Right lung (tissue), 5 donors: ENCODE results near the gene CLCN1. TPM values are rescaled to one million over a fixed set of nuclear protein-coding genes. Genes with fewer than 3 reads are reported as not detected.

Experiments used
- DNase-seq, 2 donors: peaks; one replicate each; pipeline ENCODE4 v3.0.0-alpha.2; 2013
- polyA plus RNA-seq, 5 donors: library from polyadenylated mRNA; unstranded; fragments of 120-200 nt; gene quantifications; one replicate each; pipeline versions ENCODE4 v1.2.1 to v1.2.3, GENCODE V29; 2013; ENCODE audit warnings: inconsistent platforms in 1 of 5, low replicate concordance in 1 of 5; ENCODE audit not compliant: insufficient read length in 5 of 5, insufficient read depth in 1 of 5

Gene CLCN1
- polyA plus RNA-seq, 5 donors: 0.09 TPM; not detected in 4

- DNase-seq: no peak
These were observed 23.0 kb upstream of the CLCN1 start for GRCh38 chr7:143292876-143293275.

GRCh38 chr7:143295870-143296269, 20.0 kb upstream of the CLCN1 start:
- DNase-seq: no peak

DNA sequence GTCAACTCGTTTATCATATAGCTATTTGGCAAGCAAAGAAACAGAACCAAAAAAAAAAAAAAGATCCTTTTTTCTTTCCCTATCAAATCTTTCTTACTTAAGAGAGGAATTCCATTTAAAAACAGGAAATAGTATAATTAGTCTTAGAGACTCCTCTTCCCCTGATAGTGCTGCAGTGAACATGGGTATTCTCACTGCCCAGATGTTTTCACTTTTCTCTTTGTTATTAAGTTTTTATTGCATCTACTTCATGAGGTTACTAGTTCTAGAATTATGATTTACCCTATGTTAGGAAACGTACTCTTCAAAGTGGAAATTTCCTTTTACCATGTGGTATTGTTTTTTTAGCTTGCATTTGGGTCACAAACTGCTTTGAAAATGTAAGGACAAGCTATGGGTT, 19.2 kb upstream of the CLCN1 start:
- no peak for DNase-seq

DNA sequence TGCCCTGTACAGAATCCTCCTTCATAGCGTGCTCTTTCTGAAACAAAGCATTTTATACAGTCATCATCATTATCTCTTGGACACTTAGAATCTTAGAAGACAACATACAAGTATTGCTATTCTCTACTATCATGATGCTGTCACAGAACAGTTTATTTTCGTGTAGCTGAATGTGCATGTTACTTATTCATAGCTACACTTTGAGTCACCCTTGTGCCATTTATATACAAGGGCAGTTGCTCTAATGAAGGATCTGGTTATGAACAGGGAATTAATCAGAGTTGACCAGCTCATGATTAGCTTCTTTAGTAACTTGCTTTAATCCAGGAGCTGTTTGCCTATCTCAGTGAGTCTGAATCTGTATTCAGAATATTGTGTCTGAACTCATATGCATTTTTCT, 16.6 kb upstream of the CLCN1 start:
- DNase-seq: no peak

DNA sequence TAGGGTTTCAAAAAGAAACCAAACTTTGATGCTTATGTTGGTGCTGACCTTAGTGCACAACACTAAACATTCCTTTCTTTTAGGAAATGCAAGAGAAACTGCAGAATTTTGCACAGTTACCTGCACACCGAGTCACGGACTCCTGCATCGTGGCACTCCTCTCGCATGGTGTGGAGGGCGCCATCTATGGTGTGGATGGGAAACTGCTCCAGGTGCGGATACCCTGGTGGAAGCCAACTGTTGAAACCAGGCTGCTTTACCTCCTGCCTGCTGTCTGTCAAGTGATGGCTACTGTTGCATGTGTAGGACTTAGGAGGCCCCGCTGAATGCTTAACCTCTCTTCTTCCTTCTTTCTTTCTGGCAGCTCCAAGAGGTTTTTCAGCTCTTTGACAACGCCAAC, 16.1 kb upstream of the CLCN1 start:
- DNase-seq: no peak

DNA sequence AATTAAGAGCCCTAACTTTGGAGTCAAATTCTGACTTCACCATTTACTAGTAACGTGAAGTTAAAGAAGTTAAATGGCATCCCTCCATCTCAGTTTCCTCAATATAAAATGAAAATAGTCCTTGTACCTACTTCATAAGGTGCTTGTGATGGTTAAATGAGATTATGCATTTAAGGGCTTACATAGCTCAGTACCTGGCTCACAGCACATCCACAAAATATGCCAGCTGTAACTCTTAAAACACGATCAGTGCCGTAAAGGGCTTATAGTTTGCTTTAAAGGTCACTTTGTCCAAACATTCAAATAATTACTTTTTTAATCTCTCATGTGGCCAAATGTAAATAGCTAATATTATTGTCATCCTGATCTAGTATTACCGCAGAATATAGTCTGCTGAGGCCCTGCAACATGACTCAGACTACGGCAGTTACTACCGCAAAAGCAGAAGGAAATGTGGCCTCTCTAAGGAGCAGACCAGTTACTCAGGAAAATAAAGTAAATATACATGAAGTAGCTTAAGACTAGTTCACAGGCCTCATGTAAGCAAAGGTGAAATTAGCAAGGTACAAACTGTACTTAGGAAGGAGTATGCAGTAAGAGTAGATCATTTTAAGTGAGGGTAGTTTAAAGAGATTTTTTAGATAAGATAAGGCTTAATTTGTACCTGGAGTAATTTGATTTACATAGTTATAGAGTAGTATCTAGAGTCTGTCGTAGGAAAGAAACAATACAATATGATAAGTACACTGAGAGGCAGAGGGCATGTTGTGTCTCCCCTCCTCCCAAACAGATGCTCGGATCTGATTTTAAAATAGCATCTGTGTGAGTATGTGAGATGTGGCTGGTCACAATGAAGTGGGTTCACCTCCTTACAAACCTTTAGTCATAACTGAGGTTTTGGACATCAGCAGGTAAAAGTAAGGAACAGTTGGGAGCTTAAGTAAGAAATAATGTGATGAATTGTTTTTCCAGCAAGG, 14.7 kb upstream of the CLCN1 start:
- DNase-seq: no peak

DNA sequence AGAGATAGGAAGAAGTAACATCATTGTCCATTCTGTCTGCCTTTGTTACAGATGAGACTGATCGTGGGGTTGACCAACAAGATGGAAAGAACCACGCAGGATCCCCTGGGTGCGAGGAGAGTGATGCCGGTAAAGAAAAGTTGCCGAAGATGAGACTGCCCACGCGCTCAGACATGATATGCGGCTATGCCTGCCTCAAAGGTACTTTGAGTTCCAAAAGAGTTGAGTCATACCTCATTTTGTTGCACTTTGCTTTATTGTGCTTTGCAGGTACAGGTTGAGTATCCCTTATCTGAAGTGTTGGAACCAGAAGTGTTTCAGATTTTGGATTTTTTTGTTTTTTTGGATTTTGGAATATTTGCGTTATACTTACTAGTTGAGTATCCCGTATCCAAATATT, 12.2 kb upstream of the CLCN1 start:
- DNase-seq: no peak

DNA sequence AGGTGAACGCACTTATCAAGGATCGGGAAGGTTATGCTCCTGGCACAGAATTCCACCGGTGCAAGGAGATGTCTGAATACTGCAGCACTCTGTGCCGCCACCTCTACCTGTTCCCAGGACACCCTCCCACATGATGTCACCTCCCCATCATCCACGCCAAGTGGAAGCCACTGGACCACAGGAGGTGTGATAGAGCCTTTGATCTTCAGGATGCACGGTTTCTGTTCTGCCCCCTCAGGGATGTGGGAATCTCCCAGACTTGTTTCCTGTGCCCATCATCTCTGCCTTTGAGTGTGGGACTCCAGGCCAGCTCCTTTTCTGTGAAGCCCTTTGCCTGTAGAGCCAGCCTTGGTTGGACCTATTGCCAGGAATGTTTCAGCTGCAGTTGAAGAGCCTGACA, 11.0 kb upstream of the CLCN1 start:
- no peak for DNase-seq

DNA sequence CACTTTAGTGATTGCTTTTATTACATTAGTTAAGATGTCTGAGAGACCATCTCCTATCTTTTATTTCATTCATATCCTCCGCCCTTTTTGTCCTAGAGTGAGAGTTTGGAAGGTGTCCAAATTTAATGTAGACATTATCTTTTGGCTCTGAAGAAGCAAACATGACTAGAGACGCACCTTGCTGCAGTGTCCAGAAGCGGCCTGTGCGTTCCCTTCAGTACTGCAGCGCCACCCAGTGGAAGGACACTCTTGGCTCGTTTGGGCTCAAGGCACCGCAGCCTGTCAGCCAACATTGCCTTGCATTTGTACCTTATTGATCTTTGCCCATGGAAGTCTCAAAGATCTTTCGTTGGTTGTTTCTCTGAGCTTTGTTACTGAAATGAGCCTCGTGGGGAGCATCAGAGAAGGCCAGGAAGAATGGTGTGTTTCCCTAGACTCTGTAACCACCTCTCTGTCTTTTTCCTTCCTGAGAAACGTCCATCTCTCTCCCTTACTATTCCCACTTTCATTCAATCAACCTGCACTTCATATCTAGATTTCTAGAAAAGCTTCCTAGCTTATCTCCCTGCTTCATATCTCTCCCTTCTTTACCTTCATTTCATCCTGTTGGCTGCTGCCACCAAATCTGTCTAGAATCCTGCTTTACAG, 10.4 kb upstream of the CLCN1 start:
- no peak for DNase-seq

- DNase-seq: no peak
These were observed 7.3 kb upstream of the CLCN1 start for GRCh38 chr7:143308632-143309031.

DNA sequence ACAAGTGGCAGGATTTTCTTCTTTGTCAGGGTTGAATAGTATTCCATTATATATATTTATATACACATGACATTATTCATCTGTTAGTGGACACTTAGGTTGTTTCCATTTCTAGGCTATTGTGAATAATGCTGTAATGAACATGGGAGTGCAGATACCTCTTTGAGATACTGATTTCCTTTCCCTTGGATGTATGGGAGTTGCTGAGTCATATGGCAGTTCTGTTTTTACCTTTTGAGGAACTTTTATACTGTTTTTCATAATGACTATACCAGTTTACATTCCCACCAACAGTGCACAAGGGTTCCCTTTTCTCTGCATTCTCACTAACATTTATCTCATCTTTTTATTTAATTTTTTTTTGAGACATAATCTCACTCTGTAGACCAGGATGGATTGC, 1.8 kb upstream of the CLCN1 start:
- no peak for DNase-seq

DNA sequence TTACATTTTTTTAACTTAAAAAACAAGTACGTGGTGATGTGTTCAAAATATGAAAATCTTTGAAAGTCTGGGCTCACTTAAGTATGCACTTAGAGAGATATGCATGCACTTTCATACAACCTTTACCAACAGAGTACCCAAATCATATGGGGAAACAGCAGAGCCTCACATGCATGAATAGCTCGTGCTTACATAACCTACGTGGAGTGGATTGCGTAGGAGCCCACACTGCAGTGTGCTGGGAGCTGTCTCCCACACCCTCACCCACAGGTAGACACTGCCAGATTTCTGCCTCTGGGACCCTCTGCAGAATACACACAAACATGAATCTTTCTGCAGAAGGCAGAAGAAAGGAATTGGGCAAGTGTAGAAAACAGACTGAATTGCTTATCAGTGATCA, 581 bp downstream of the CLCN1 start:
- no peak for DNase-seq

DNA sequence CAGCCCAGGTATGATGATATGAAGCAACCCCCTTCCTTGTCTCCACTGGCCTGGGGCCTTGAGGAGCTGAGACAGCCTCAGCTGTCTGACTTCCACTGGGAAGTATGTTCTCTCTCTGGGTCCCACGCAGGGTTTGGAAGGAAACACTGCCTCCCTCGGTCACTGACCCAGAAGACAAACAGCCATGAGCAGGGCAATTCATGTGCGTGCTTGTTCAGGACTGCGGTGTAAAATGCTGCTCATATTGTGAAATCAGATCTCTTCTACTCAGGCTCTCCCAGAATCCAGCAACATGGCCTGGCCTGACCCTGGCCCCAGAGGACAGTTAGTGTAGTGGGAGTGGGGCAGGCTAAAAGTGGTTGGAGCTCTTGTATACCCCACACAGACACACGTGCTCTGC, 2.8 kb downstream of the CLCN1 start:
- no peak for DNase-seq

DNA sequence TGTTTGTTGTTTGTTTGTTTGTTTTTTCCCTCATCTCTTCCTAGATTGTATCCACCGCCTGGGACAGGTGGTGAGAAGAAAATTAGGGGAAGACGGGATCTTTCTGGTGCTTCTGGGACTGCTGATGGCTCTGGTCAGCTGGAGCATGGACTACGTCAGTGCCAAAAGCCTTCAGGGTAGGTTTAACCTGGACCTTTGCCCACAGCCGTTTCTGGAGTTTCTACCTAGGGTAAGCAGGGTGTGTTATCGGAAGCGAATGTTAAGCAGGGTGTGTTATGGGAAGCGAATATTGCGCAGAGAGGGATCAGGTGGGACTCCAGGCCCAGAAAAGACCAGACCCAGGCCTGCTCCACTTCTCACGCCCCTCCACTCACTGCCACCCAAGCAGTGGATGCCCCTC, 4.7 kb downstream of the CLCN1 start:
- DNase-seq: no peak

DNA sequence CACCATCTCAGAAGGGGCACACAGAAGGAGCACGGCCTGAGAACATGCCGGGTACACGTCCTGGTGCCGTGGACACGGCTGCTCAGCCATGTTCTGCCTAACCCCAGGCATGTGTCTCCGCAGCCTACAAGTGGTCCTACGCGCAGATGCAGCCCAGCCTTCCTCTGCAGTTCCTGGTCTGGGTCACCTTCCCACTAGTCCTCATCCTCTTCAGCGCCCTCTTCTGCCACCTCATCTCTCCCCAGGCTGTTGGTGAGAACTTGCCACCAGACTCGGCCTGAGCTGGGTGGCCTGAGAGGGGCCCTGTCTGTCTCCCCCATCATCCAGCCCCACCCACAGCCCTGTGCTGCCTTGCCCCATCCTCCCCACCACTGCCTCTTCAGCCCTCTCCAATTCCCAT, 5.3 kb downstream of the CLCN1 start:
- DNase-seq: no peak

GRCh38 chr7:143321734-143322133, 5.8 kb downstream of the CLCN1 start:
- DNase-seq: no peak

DNA sequence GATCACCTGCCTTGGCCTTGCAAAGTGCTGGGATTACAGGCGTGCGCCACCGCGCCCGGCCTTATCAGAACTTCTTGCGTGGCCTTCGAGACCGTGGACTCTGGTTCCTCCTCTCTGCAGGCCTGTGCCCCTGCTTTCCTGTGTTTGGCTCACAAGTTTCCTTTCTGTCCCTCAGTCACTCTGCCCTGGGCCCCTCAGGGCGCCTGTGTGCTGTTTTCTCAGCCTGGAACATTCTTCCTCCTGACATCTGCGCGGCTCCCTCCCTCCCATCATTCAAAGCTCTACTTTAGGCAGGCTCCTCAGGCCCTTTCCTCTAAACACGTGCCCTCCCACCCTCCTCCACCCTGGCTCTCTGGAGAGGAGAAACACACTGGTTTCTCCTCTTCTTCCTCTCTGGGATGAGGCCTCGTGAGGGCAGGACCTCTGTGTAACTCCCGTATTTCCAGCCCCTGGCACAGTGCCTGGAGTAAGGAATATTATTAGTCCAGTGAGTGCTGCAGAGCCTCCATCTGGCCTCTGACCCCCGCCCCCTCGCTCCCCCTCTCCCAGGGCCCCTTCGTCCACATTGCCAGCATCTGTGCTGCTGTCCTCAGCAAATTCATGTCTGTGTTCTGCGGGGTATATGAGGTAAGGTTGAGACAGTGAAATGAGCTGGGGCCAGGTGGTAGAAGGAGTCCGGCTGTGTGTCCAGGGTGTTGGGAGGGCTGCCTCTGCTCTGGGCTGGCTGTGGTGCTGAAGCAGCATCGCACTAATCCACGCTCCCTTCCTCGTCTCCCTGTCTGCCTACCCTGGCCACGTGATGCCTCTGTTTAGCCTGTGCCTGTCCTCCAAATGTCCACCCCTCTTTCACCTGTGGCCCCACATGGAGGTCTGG, 7.1 kb downstream of the CLCN1 start:
- no peak for DNase-seq

- no peak for DNase-seq
These were observed 7.7 kb downstream of the CLCN1 start for GRCh38 chr7:143323653-143324052.

DNA sequence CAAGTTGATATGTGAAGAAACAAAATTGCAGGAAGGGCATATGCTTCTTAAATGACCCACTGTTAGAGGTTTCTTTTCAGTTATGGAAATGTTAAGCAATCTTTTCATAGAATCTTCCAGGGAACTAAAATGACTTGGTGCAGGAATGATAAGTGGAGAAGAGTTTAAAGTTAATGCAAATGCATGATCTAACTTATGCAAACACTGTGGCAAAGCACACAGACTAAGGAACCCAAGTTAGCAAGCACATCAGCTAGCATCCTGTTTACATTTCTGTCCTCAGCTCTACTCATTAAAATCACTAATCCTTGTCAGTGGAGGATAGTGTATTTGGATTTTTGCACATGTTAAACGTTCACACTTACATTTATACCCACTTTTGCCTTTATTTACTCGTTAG, 9.3 kb downstream of the CLCN1 start:
- DNase-seq: no peak

DNA sequence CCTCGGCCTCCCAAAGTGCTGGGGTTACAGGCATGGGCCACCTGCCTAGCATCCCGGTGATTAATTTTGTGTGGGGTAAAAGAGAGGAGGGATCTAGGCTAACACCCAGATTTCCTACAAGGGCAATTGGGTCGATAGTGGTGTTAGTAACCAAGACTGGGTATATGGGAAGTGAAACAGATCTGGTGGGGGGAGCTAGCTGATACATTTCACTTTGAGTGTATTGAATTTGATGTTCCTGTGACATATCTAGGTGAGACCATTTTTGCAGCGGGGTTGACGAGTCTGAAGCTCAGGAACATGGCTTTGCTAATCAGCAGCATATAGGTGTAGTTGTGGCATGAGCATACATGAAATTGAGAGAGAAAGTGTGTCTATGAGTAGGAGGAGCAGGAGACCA, 12.0 kb downstream of the CLCN1 start:
- DNase-seq: no peak

DNA sequence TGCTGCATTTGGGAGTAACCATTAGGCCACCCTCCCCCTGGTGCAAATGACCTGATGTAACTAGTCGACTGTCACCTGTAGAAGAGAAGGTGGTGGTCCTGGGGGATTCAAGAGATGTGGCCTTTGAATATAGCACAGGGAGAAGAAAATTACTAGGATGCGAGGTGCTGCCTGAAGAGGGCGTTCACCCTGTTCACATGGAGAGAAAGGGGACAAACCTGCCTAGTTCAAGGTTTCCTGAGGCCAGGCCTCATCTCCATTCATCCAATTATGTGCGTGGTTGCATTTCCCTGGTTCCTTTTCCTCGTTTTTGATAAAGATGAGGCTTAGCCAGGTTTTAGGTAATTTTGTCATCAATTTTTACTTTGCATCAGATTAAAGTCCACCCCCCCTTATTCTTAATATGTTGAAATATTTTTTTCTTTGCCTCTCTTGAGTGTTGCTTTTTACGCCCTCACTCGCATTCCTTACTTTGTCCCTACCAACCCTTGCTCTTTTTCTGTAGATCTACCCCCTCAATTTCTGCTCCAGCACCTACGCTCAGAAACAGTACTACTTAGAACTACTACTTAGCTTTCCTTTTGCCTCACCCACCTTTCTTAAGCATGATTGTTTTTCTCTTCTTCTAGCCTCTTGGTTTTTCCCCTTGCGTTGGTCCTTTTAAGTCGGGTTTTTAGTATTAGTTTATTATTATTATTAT, 13.7 kb downstream of the CLCN1 start:
- DNase-seq: no peak
